AG09319 (cell line): Measurements from ENCODE around the gene ZBTB16.

Experiments used
- DNase-seq: peaks from one replicate; pipeline ENCODE4 v3.0.0-alpha.2; 2010; ENCODE audit warnings: low read depth; ENCODE audit errors: extremely low read depth
- TF ChIP-seq, protein P1 (sequence below): IDR thresholded peaks from 2 replicates; pipeline ENCODE4 v1.5.1; 2011; ENCODE audit warnings: low read depth, mild to moderate bottlenecking, inconsistent platforms, low read length, moderate library complexity

The ZBTB16 gene

DNA sequence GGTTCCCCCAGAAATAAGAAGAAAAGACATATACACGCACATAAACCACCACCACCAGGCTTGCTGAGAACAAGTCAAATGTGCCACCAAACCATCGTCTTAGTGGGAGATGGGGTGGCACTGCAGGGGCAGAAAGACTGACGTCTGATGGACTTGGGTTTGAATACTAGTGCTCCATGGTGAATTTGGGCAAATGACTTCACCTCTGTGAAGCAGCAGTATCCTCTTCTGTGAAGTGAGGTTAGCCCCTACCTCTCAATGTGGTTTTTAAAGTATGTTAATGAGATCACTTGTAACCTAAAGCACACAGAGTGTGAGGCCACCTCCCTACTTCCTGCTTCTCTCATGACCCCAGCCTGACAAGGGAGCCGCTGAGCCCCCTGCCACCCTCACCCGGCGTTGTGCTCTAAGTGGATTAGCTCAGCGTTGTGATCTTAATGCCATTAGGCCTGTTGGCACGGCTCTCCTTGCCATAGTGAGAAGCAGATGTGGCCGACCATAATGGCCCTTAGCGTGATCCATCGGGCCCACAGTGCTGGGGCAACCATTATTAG lies 14.4 kb downstream of the ZBTB16 start:
- DNase-seq = no peak
- TF ChIP-seq, protein P1, sequence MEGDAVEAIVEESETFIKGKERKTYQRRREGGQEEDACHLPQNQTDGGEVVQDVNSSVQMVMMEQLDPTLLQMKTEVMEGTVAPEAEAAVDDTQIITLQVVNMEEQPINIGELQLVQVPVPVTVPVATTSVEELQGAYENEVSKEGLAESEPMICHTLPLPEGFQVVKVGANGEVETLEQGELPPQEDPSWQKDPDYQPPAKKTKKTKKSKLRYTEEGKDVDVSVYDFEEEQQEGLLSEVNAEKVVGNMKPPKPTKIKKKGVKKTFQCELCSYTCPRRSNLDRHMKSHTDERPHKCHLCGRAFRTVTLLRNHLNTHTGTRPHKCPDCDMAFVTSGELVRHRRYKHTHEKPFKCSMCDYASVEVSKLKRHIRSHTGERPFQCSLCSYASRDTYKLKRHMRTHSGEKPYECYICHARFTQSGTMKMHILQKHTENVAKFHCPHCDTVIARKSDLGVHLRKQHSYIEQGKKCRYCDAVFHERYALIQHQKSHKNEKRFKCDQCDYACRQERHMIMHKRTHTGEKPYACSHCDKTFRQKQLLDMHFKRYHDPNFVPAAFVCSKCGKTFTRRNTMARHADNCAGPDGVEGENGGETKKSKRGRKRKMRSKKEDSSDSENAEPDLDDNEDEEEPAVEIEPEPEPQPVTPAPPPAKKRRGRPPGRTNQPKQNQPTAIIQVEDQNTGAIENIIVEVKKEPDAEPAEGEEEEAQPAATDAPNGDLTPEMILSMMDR = no peak

DNA sequence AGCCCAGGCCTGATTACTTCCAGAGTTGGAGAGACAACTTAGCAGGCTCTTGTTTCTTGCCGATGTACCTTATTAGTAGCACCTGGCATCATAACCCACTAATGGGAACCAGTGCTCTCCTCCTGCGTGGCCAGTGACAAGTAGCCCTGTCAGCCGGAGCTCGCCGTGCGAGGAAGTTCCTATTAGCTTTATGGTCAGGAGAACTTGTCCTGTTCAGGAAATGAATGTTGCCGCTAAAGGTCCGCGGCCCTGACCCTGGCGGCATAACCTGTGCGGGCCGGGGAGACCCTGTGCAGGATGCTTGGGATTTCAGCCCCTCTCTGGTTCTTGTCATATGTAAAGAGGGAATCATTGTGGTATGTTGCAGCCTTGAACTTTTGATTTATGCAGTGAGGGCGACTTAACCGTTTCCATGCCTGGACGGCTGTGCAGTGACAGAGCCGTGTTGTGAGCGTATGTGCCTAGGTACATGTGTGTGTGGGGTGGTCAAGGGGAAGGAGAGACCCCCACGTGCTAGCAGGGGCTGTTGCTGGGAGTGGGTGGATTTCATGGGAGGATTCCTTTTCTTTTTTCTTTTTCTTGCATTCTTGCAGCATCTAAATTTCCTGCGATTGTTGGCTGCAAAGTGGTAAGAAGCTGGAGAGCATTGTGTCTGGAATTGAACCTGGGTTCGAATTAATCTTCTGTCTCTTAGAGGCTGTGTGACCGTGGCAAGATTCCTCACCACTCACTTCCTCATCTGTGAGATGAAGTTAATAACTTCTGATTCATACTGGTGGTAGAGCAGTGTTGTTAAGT lies 15.2 kb downstream of the ZBTB16 start:
- TF ChIP-seq, protein P1 = no peak
- no peak for DNase-seq

DNA sequence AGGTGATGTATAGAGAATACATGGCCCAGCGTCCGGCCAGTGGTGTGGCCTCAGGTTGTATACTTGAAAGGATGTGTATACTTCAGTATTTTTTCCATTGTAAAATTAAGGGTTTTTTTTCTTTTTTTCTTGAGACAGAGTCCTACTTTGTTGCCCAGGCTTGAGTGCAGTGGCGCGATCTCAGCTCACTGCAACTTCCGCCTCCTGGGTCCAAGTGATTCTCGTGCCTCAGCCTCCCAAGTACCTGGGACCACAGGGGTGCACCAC lies 15.8 kb downstream of the ZBTB16 start:
- DNase-seq = no peak
- TF ChIP-seq, protein P1 = no peak

DNA sequence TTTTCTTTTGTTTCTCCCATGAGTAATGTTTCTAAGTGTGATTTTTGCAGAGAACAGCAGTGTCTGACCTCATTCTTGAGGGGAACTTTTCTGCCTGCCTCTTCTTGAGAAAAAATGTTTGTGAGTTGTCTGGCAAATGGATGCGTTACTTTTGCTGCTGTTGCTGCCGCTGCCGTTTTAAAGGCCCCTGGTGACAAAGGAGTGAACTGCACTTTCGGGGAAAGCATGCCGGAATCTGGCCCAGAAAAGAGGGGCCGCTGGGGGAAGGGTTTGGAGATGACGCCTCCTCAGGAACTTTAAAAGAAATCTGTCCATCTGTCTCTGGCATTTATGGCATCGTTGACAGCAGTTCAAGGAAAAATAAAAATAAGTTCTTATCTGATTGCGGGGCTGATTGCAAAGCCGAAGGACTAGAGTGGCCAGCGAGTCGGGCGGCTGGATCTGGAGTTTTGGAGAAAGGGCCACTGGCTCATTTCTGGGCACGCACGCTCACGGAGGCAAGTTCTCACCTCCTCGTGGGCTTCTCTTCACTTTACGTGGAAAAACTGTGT lies 16.5 kb downstream of the ZBTB16 start:
- DNase-seq = no peak
- TF ChIP-seq, protein P1 = peak; percentile 62

DNA sequence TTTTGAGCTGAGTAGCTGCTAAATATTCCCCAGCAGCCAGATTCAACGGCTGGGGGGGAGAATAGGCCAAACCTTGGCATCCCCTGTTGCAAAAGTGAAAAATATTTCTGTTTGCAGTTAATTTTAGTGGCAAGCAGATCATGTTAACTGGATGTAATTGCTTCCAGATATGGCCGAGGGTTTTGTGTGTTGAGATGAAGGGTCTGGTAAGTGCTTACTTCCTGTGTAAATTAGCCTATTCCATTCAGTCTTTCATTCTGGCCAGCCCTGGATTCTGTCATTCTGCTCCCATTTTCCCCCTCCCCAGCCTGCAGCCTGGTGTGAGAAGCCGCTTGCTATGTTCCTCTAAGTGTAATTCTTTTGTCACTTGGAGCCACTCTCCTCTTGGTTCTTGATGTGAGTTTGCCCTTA lies 17.4 kb downstream of the ZBTB16 start:
- TF ChIP-seq, protein P1 = no peak
- DNase-seq = no peak

DNA sequence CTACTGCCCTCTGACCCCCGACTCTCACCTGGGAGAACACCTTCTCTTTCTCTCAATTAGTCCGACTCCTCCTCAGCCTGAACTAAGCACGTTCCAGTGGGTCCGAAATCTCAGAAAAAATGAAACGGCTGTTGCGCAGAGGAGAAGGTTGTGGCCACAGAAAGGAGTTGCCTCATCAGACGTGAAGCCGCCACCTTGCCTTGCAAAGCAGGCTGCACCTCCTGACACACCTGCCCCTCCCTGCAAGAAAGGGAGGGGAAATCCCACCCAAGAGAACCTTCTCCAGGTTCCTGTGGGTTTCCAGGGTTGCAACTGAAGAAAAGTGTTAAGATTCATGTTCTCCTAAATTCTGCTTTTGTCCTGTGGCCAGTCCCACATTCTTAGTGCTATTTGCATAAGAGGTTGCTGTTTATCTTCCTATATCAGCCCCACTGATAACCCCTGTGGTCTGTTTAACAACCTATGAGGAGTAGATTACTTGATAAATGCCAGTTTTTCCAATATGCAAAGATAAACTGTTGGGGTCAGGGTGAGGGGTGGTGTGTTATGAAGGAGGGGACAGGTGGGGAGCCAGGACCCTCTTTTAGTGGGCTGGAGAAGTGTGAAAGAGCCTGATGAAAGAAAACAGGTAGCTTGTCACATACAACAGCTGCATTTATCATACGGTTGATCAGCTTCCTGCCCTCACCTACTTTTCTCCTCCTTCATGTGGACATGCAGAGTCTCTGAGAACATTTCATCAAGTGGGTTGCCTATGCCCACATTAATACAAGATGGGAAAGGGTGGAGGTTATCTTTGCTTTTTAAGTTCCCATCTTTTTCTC lies 18.2 kb downstream of the ZBTB16 start:
- TF ChIP-seq, protein P1 = no peak
- no peak for DNase-seq

DNA sequence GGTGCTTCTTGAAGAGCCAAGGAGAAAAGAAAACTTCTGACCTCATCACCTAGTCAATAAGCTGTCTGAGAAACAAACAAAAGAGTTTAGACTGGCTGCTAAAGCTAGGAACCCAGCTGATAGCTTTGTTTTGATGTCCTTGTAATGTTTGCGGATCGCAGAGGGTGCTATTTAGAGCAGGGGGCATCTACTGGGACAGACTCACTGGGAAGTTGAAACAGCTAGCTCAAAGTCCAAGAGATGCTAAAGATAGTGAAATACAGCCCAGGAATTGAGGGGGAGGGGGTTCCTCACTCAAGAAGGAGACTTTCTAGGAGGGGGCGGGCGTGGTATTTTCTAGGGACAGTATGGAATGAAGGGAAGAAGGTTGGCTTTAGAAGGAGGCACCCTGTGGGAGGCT lies 18.9 kb downstream of the ZBTB16 start:
- DNase-seq = no peak
- TF ChIP-seq, protein P1 = no peak
